DOHH2 (cell line): ENCODE data around the gene HNRNPM.
"Not testable (repeated sequence)": the region's sequence is repeated elsewhere in the genome, so short reads cannot be mapped to it uniquely, and the experiment has no call there.

Experiments
- H3F3A ChIP-seq: fragments of 200-600 bp; sonication (generic), shearing (Covaris generic); 2 replicates; pipeline ENCODE4 v1.6.0; 2016; ENCODE audit warnings: antibody characterized with exemption, mild to moderate bottlenecking; ENCODE audit not compliant: control insufficient read depth, insufficient read depth
- H3K27ac ChIP-seq: fragments of 200-600 bp; sonication (generic); 2 replicates; pipeline ENCODE4 v1.5.1; 2014; ENCODE audit warnings: low read depth, mild to moderate bottlenecking, low read length, moderate library complexity
- H3K27me3 ChIP-seq: fragments of 200-600 bp; sonication (generic); 2 replicates; pipeline ENCODE4 v1.6.1; 2014; ENCODE audit warnings: mild to moderate bottlenecking, low read length, mixed read lengths; ENCODE audit not compliant: control insufficient read depth
- H3K36me3 ChIP-seq: fragments of 200-600 bp; sonication (generic); 2 replicates; pipeline ENCODE4 v1.6.1; 2014; ENCODE audit warnings: mild to moderate bottlenecking, low read length, moderate library complexity, mixed read lengths; ENCODE audit not compliant: control insufficient read depth
- H3K4me1 ChIP-seq: fragments of 200-600 bp; sonication (generic); 2 replicates; pipeline ENCODE4 v1.6.1; 2014; ENCODE audit warnings: mild to moderate bottlenecking, low read length, mixed read lengths; ENCODE audit not compliant: control insufficient read depth
- H3K4me2 ChIP-seq: fragments of 200-600 bp; sonication (generic); 2 replicates; pipeline ENCODE4 v1.6.0; 2014; ENCODE audit warnings: mild to moderate bottlenecking, low read length, moderate library complexity
- H3K4me3 ChIP-seq: fragments of 200-600 bp; sonication (generic); 2 replicates; pipeline ENCODE4 v1.5.1; 2014; ENCODE audit warnings: mild to moderate bottlenecking, low read length, mixed read lengths
- H3K79me2 ChIP-seq: fragments of 200-600 bp; sonication (generic); 2 replicates; pipeline ENCODE4 v1.6.1; 2014; ENCODE audit warnings: mild to moderate bottlenecking, low read length, mixed read lengths; ENCODE audit not compliant: control insufficient read depth
- H3K9me2 ChIP-seq: fragments of 200-600 bp; sonication (generic); replicated peaks from 2 replicates; pipeline ENCODE4 v1.6.1; 2014; ENCODE audit warnings: mild to moderate bottlenecking, low read length, mixed read lengths; ENCODE audit not compliant: control insufficient read depth
- H3K9me3 ChIP-seq: fragments of 200-600 bp; sonication (generic); 2 replicates; pipeline ENCODE4 v1.6.1; 2014; ENCODE audit warnings: antibody characterized with exemption, low read length, mixed read lengths; ENCODE audit not compliant: control insufficient read depth, insufficient read depth
- H4K20me1 ChIP-seq: fragments of 200-600 bp; sonication (generic); 2 replicates; pipeline ENCODE4 v1.6.0; 2014; ENCODE audit warnings: low read depth, mild to moderate bottlenecking, antibody characterized with exemption, low read length, moderate library complexity; ENCODE audit not compliant: control insufficient read depth, insufficient read depth
- CTCF ChIP-seq: fragments of 200-600 bp; sonication (generic); IDR thresholded peaks from one replicate; pipeline ENCODE4 v1.5.1; 2014; ENCODE audit warnings: antibody characterized with exemption, mild to moderate bottlenecking, low read depth, low read length; ENCODE audit not compliant: poor library complexity, severe bottlenecking
- EZH2phosphoT487 ChIP-seq: fragments of 200-600 bp; sonication (generic); IDR thresholded peaks from 2 replicates; pipeline ENCODE4 v1.6.1; 2017; ENCODE audit warnings: borderline replicate concordance, mild to moderate bottlenecking, antibody characterized with exemption, low read length, moderate library complexity, mixed read lengths

Gene HNRNPM

DNA sequence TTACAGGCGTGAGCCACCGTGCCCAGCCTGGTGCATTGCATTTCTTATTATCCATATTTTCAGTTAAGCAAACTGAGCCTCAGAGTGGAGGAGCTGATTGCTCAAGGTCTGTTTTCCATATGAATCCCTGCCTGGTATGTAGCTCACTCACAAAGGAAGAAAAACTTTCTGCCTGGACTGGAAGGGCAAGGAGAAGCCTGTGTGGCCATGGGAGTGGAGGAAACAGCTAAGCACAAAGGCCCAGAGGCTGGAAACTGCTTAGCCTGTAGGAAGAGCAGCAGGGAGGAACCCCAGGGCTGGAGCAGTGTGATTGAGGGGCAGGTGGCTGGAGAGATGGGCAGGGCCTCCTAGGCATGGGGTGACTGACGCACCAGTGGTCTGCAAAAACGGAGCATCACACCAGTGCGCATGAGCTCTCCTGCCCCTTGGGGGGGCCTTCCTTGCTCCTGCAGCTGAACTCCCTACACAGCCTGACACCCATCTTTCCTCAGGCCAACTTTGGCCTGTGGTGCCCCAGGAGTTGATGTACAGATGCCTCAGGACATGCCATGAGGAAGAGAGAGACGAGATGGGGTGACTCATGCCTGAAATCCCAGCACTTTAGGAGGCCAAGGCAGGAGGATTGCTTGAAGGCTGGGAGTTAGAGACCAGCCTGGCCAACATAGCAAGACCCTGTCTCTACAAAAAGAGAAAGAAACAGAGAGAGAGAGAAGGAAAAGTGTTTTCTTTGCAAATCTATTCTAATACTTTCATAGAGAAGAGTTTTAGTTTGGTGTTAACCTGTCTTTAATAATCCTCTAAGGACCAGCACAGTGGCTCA, 2.8 kb upstream of the HNRNPM start:
- Histone ChIP-seq H3K27me3 (no peaks in the 10 kb centered on the region), H3K4me3 (no peak overlapping the region), H3K4me1 (peaks cover 18% of the 10 kb centered on the region), H4K20me1 (peaks cover 11% of the 10 kb centered on the region), H3K36me3 (peaks cover 21% of the 10 kb centered on the region), H3K27ac (no peak overlapping the region), H3K9me3 (no peaks in the 10 kb centered on the region), H3K79me2 (peaks cover 26% of the 10 kb centered on the region), H3F3A (peaks cover 6% of the 10 kb centered on the region), H3K4me2 (no peak overlapping the region), H3K9me2 (no peaks in the 10 kb centered on the region)
- TF ChIP-seq CTCF (no peak), EZH2phosphoT487 (no peak)

DNA sequence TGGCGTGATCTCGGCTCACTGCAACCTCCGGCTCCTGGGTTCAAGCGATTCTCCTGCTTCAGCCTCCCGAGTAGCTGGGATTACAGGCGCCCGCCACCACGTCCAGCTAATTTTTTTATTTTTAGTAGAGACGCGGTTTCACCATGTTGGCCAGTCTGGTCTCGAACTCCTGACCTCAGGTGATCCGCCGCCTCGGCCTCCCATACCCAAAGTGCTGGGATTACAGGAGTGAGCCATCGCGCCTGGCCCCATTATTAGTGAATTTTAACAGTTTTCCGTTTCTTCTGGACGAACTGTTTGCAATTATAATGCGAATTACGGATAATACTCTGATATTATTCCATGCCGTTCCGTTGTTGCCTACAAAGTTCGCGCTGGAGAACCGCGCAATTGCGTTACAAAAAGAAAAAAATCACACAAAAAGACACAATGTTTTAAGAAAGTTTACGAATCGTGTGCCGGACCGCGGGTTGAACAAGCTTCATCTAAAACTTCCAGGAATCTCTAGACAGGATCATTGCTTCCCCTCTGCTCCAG, 567 bp upstream of the HNRNPM start:
- H3F3A ChIP-seq = peaks cover 11% of the 10 kb centered on the region
- H4K20me1 ChIP-seq = peaks cover 26% of the 10 kb centered on the region
- peak overlapping the region; percentile 50 for H3K27ac ChIP-seq
- not testable (repeated sequence) for H3K9me2 ChIP-seq, H3K27me3 ChIP-seq, H3K9me3 ChIP-seq
- peaks cover 49% of the 10 kb centered on the region for H3K79me2 ChIP-seq
- peak overlapping the region; percentile 78 for H3K4me3 ChIP-seq
- H3K4me2 ChIP-seq = peak overlapping the region; percentile 100
- H3K36me3 ChIP-seq = peaks cover 40% of the 10 kb centered on the region
- peaks cover 39% of the 10 kb centered on the region for H3K4me1 ChIP-seq

DNA sequence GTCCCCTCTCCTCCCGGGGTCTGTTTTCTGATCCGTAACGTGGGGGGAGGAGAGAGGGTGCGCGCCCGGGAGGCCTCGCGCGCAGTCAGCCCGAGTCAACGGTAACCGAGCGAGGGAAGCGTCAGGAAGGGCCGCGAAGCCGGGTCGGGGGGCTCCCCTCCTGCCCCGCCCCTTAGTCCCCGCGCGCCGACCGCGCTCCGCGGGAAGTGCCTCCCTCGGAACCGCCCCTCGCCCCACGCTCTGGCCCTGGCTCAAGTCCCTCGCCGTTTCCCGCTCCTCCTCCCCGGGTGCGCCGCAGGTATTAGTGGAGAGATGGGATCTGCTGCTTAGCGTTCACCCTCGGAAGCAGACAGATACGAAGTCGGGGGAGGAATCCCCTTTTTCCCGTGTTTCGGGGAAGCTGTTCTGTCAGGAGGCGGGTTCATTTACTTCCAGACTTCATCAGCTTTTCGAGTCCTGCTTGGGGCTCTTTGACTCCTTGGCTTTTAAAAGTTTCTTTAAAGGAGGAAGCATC, 770 bp downstream of the HNRNPM start:
- peak overlapping the region; percentile 78 for H3K4me3 ChIP-seq
- no peaks in the 10 kb centered on the region for H3K9me2 ChIP-seq
- peak overlapping the region; percentile 64 for H3K27ac ChIP-seq
- peaks cover 34% of the 10 kb centered on the region for H4K20me1 ChIP-seq
- peak overlapping the region; percentile 100 for H3K4me2 ChIP-seq
- H3K79me2 ChIP-seq = peaks cover 62% of the 10 kb centered on the region
- H3K9me3 ChIP-seq = no peaks in the 10 kb centered on the region
- H3K4me1 ChIP-seq = peaks cover 44% of the 10 kb centered on the region
- peaks cover 11% of the 10 kb centered on the region for H3F3A ChIP-seq
- H3K36me3 ChIP-seq = peaks cover 50% of the 10 kb centered on the region
- no peak for TF ChIP-seq CTCF
- no peak for TF ChIP-seq EZH2phosphoT487
- H3K27me3 ChIP-seq = no peaks in the 10 kb centered on the region
